H1 (cell line): ENCODE measurements around the gene ZNF639.

Experiments
- BCL11A ChIP-seq, 2 experiments: IDR thresholded peaks; one replicate each; pipeline ENCODE4 v1.6.1; 2011; ENCODE audit warnings: low read depth in 2 of 2, low read length in 2 of 2, mild to moderate bottlenecking in 2 of 2
- BRCA1 ChIP-seq: IDR thresholded peaks from 2 replicates; pipeline ENCODE4 v1.6.1; 2012; ENCODE audit warnings: low read depth, low read length, improper control_type of control experiment
- POLR2A ChIP-seq, 2 experiments: IDR thresholded peaks; 1 replicate in 1 of 2; 2 replicates in 1 of 2; pipeline ENCODE4 v1.6.1; 2011; ENCODE audit warnings: low read depth in 2 of 2, low read length in 2 of 2, mild to moderate bottlenecking in 2 of 2; ENCODE audit errors: control extremely low read depth in 1 of 2
- SIN3A ChIP-seq, 2 experiments: IDR thresholded peaks in 1 of 2; conservative IDR thresholded peaks in 1 of 2; 2 replicates each; pipeline ENCODE4 v1.6.1; 2011 to 2012; ENCODE audit warnings: low read length in 2 of 2, improper control_type of control experiment in 1 of 2, low read depth in 1 of 2, mild to moderate bottlenecking in 1 of 2
- TF ChIP-seq, protein P1 (sequence below), 3 experiments: IDR thresholded peaks; 1 replicate in 2 of 3; 2 replicates in 1 of 3; pipeline versions ENCODE4 v1.5.1 to v1.6.1; 2011; ENCODE audit warnings: low read length in 3 of 3, mild to moderate bottlenecking in 3 of 3, inconsistent platforms in 2 of 3, low read depth in 1 of 3, moderate library complexity in 1 of 3; ENCODE audit not compliant: insufficient read depth in 1 of 3; ENCODE audit errors: control extremely low read depth in 1 of 3

GRCh38 chr3:179299999-179300613 is 22.7 kb upstream of the ZNF639 start:
- TF ChIP-seq, protein P1, sequence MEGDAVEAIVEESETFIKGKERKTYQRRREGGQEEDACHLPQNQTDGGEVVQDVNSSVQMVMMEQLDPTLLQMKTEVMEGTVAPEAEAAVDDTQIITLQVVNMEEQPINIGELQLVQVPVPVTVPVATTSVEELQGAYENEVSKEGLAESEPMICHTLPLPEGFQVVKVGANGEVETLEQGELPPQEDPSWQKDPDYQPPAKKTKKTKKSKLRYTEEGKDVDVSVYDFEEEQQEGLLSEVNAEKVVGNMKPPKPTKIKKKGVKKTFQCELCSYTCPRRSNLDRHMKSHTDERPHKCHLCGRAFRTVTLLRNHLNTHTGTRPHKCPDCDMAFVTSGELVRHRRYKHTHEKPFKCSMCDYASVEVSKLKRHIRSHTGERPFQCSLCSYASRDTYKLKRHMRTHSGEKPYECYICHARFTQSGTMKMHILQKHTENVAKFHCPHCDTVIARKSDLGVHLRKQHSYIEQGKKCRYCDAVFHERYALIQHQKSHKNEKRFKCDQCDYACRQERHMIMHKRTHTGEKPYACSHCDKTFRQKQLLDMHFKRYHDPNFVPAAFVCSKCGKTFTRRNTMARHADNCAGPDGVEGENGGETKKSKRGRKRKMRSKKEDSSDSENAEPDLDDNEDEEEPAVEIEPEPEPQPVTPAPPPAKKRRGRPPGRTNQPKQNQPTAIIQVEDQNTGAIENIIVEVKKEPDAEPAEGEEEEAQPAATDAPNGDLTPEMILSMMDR (IDR thresholded peaks at IDR 0.05; ENCODE audit: control extremely low read depth in 1 of 3, insufficient read depth in 1 of 3, low read depth in 1 of 3, low read length in 3 of 3): no peak
- TF ChIP-seq BCL11A (IDR thresholded peaks at IDR 0.05; ENCODE audit: low read depth in 2 of 2, low read length in 2 of 2): no peak
- TF ChIP-seq POLR2A (IDR thresholded peaks at IDR 0.05; ENCODE audit: control extremely low read depth in 1 of 2, low read depth in 2 of 2, low read length in 2 of 2): no peak
- TF ChIP-seq SIN3A (conservative IDR thresholded peaks at IDR 0.05 in 1 of 2, IDR thresholded peaks at IDR 0.05 in 1 of 2; ENCODE audit: low read depth in 1 of 2, low read length in 2 of 2): no peak
- no peak for TF ChIP-seq BRCA1
